ENCODE data around the gene SPAG9. TPM values are rescaled to one million over a fixed set of nuclear protein-coding genes. Genes with fewer than 3 reads are reported as not detected.
A peak's percentile ranks its signal among the peaks of the same experiment; 100 is the strongest.

SPAG9 gene
- total RNA-seq, 1 experiment from 2014 or later: 130 TPM

DNA sequence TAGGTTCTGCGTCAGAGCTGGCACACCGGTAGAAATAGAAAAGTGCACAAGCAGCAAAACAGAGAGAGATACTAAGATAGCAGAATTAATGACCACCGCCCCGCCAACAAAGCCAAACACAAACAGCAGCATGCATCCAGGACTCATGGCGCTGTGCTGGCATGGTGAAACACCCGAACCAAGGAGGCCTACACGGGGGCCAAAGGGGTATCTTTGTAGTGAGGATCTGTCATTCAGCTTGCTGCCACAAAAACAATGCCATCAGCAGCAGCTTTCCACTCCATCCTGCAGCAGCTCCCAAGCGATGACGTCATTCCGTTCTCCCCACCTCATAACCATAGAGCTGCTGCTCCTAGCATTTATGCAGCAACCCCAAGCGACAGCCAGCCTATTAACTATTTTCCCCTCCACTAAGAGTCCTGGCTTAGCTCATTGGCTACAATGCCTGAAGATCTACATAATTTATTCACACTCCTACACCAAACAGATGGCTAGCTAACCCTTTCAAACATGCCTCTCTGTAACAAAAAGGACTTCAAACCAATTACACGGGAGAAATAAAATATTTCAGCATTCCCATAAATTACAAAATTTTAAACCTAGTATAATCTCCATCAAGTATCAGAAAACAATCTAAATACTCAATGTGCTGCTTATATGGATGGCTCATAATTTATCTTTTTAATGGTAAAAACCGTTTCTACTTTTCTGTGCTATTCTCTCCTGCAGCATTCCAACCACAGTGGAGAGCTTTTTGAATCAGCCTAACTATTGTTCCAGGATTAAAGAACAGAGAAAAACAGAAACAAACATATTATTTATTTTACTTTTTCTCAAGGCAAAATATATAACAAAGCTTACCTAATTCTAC lies 73.9 kb downstream of the SPAG9 start:
- H3K36me3 Mint-ChIP-seq (ENCODE audit: insufficient read depth, unreplicated experiment): peaks cover 13% of the 10 kb centered on the region
- H3K9me3 ChIP-seq: no peaks in the 10 kb centered on the region
- CTCF ChIA-PET: interaction anchor here (1.4 to 1.5 kb wide), 2 partner anchors 10 to 46 kb away, joined by 3 to 13 read pairs; no protein-coding TSS in a partner anchor
- no peak overlapping the region for H3K4me3 Mint-ChIP-seq (ENCODE audit: unreplicated experiment)
- H3K4me1 Mint-ChIP-seq (ENCODE audit: low read depth, unreplicated experiment): peaks cover 6% of the 10 kb centered on the region
- 0 out of 2 replicates have a peak, but pooled peaks cover 6% of the 10 kb centered on the region for H3K4me1 ChIP-seq
- no peak for TF ChIP-seq CTCF (IDR thresholded peaks at IDR 0.05; ENCODE audit: insufficient read depth in 1 of 2, low read depth in 1 of 2, low read length in 1 of 2, severe bottlenecking in 1 of 2, unreplicated experiment in 1 of 2)
- H3K9me3 Mint-ChIP-seq (ENCODE audit: unreplicated experiment): no peaks in the 10 kb centered on the region
- BruUV-seq (replicated peaks): no TSS peak
- H3K27me3 Mint-ChIP-seq (ENCODE audit: insufficient read depth, unreplicated experiment): no peaks in the 10 kb centered on the region
- H3K36me3 ChIP-seq (ENCODE audit: control insufficient read depth, insufficient read depth, low read length): no peaks in the 10 kb centered on the region
- H3K4me3 ChIP-seq (ENCODE audit: low read depth, low read length): no peak overlapping the region
- no peaks in the 10 kb centered on the region for H3K27me3 ChIP-seq (replicated peaks; ENCODE audit: control insufficient read depth, insufficient read depth, low read length)
- intact Hi-C loops (cut with micrococcal nuclease; ENCODE audit: unreplicated experiment): no loop called here
- DNase-seq: peak in 1 of 2 experiments; percentile 42
- H3K27ac Mint-ChIP-seq (ENCODE audit: unreplicated experiment): no peak overlapping the region
- POLR2A ChIA-PET: interaction anchor here (0.9 kb wide), 1 partner anchor 102 kb away, joined by 3 read pairs; no protein-coding TSS in a partner anchor

- H3K4me3 Mint-ChIP-seq (ENCODE audit: unreplicated experiment): no peak overlapping the region
- H3K27ac Mint-ChIP-seq (ENCODE audit: unreplicated experiment): no peak overlapping the region
- BruUV-seq (replicated peaks): no TSS peak
- DNase-seq: no peak
- H3K36me3 ChIP-seq (ENCODE audit: control insufficient read depth, insufficient read depth, low read length): no peaks in the 10 kb centered on the region
- no peaks in the 10 kb centered on the region for H3K9me3 ChIP-seq
- H3K4me1 ChIP-seq: 0 out of 2 replicates have a peak, but pooled peaks cover 6% of the 10 kb centered on the region
- peaks cover 6% of the 10 kb centered on the region for H3K4me1 Mint-ChIP-seq (ENCODE audit: low read depth, unreplicated experiment)
- H3K27me3 Mint-ChIP-seq (ENCODE audit: insufficient read depth, unreplicated experiment): no peaks in the 10 kb centered on the region
- intact Hi-C loops (cut with micrococcal nuclease; ENCODE audit: unreplicated experiment): no loop called here
- H3K4me3 ChIP-seq (ENCODE audit: low read depth, low read length): no peak overlapping the region
- peaks cover 6% of the 10 kb centered on the region for H3K36me3 Mint-ChIP-seq (ENCODE audit: insufficient read depth, unreplicated experiment)
- H3K27me3 ChIP-seq (replicated peaks; ENCODE audit: control insufficient read depth, insufficient read depth, low read length): no peaks in the 10 kb centered on the region
- no peaks in the 10 kb centered on the region for H3K9me3 Mint-ChIP-seq (ENCODE audit: unreplicated experiment)
- no peak for TF ChIP-seq CTCF (IDR thresholded peaks at IDR 0.05; ENCODE audit: insufficient read depth in 1 of 2, low read depth in 1 of 2, low read length in 1 of 2, severe bottlenecking in 1 of 2, unreplicated experiment in 1 of 2)
- ChIA-PET POLR2A (interaction anchor here (0.9 kb wide), 1 partner anchor 101 kb away, joined by 3 read pairs; no protein-coding TSS in a partner anchor), CTCF (interaction anchor here (1.4 to 1.5 kb wide), 2 partner anchors 11 to 45 kb away, joined by 3 to 13 read pairs; no protein-coding TSS in a partner anchor)
Observed at GRCh38 chr17:51046046-51046445, 74.6 kb downstream of the SPAG9 start.

DNA sequence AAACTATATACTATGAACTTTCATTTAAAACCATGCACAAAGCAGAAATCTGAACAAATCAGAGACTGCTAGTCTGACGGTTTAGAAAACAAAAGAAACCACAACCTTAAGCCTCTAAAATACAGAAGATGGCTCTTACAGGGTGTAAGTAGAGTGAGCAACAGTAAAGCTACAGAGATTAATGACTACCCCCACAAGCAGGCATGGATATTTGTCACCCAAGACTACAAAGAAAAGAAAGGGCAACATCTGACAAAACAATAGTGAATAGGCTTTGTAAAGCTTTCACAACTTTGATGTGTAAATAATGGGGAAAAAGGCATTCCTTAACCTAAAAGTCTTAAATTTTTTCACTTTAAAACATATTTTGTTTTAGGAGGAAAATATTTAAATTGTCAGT lies 75.0 kb downstream of the SPAG9 start:
- Mint-ChIP-seq H3K27ac (ENCODE audit: unreplicated experiment) (no peak overlapping the region), H3K36me3 (ENCODE audit: insufficient read depth, unreplicated experiment) (peaks cover 2% of the 10 kb centered on the region), H3K9me3 (ENCODE audit: unreplicated experiment) (no peaks in the 10 kb centered on the region), H3K4me3 (ENCODE audit: unreplicated experiment) (no peak overlapping the region), H3K4me1 (ENCODE audit: low read depth, unreplicated experiment) (peaks cover 2% of the 10 kb centered on the region), H3K27me3 (ENCODE audit: insufficient read depth, unreplicated experiment) (no peaks in the 10 kb centered on the region)
- no peak overlapping the region for H3K4me3 ChIP-seq (ENCODE audit: low read depth, low read length)
- POLR2A ChIA-PET: no interaction called here
- DNase-seq: no peak
- H3K36me3 ChIP-seq (ENCODE audit: control insufficient read depth, insufficient read depth, low read length): no peaks in the 10 kb centered on the region
- H3K9me3 ChIP-seq: no peaks in the 10 kb centered on the region
- BruUV-seq (replicated peaks): no TSS peak
- CTCF ChIA-PET: interaction anchor here (1.4 kb wide), 1 partner anchor 45 kb away, joined by 3 read pairs; no protein-coding TSS in a partner anchor
- H3K4me1 ChIP-seq: 0 out of 2 replicates have a peak, but pooled peaks cover 6% of the 10 kb centered on the region
- H3K27me3 ChIP-seq (replicated peaks; ENCODE audit: control insufficient read depth, insufficient read depth, low read length): no peaks in the 10 kb centered on the region
- TF ChIP-seq CTCF (IDR thresholded peaks at IDR 0.05; ENCODE audit: insufficient read depth in 1 of 2, low read depth in 1 of 2, low read length in 1 of 2, severe bottlenecking in 1 of 2, unreplicated experiment in 1 of 2): no peak
- intact Hi-C loops (cut with micrococcal nuclease; ENCODE audit: unreplicated experiment): no loop called here
